ENCODE measurements around the gene TEAD1. TPM values are rescaled to one million over a fixed set of nuclear protein-coding genes. Genes with fewer than 3 reads are reported as not detected.
A peak's percentile ranks its signal among the peaks of the same experiment; 100 is the strongest.

The TEAD1 gene
- total and polyA plus RNA-seq, 2 experiments from 2014 or later = 24.5 to 103 TPM

GRCh38 chr11:12685229-12685628, 11.0 kb downstream of the TEAD1 start:
- Histone ChIP-seq H3K4me2 (peak overlapping the region; percentile 53), H2AFZ (no peak overlapping the region), H3K27ac (ENCODE audit: low read depth) (no peak overlapping the region), H3K9me2 (ENCODE audit: insufficient read depth) (no peaks in the 10 kb centered on the region), H3K27me3 (ENCODE audit: insufficient read depth) (peaks cover 37% of the 10 kb centered on the region), H4K20me1 (replicated peaks; ENCODE audit: insufficient read depth) (peaks cover 76% of the 10 kb centered on the region), H3K79me2 (replicated peaks; ENCODE audit: insufficient read depth) (peaks cover 91% of the 10 kb centered on the region), H3F3A (replicated peaks; ENCODE audit: low read depth) (no peaks in the 10 kb centered on the region), H3K4me3 (peak overlapping the region; percentile 20; the same call in 1 of the 2 replicates), H3K36me3 (ENCODE audit: insufficient read depth) (no peaks in the 10 kb centered on the region), H3K4me1 (ENCODE audit: insufficient read depth) (peaks cover 88% of the 10 kb centered on the region)
- H3K36me3 Mint-ChIP-seq (ENCODE audit: low read depth) = peaks cover 3% of the 10 kb centered on the region; the same call in 2 of the 3 replicates
- H3K27ac Mint-ChIP-seq = no peak overlapping the region
- DNase-seq (ENCODE audit: low spot score) = no peak
- H3K4me1 Mint-ChIP-seq = peaks cover 92% of the 10 kb centered on the region
- ATAC-seq = no peak
- no peaks in the 10 kb centered on the region; the same call in 2 of the 3 replicates for H3K9me3 Mint-ChIP-seq
- TF ChIP-seq ZNF331 (CRISPR knock-in tag; IDR thresholded peaks at IDR 0.05; ENCODE audit: low read depth) (no peak), POLR2AphosphoS5 (IDR thresholded peaks at IDR 0.05; ENCODE audit: low read depth) (no peak)
- peak overlapping the region; percentile 28; the same call in 2 of the 3 replicates for H3K4me3 Mint-ChIP-seq
- peaks cover 17% of the 10 kb centered on the region for H3K27me3 Mint-ChIP-seq (ENCODE audit: insufficient read depth, low read depth, poor library complexity)

- Histone ChIP-seq H3K4me1 (ENCODE audit: insufficient read depth) (peaks cover 93% of the 10 kb centered on the region), H3K4me2 (peak overlapping the region; percentile 69), H3K27me3 (ENCODE audit: insufficient read depth) (peaks cover 37% of the 10 kb centered on the region), H3K27ac (ENCODE audit: low read depth) (no peak overlapping the region), H3K79me2 (replicated peaks; ENCODE audit: insufficient read depth) (peaks cover 100% of the 10 kb centered on the region), H3K4me3 (no peak overlapping the region), H4K20me1 (replicated peaks; ENCODE audit: insufficient read depth) (peaks cover 88% of the 10 kb centered on the region), H3K9me2 (ENCODE audit: insufficient read depth) (no peaks in the 10 kb centered on the region), H2AFZ (no peak overlapping the region), H3F3A (replicated peaks; ENCODE audit: low read depth) (no peaks in the 10 kb centered on the region), H3K36me3 (ENCODE audit: insufficient read depth) (no peaks in the 10 kb centered on the region)
- no peak for ATAC-seq
- H3K27me3 Mint-ChIP-seq (ENCODE audit: insufficient read depth, low read depth, poor library complexity) = peaks cover 17% of the 10 kb centered on the region
- H3K9me3 Mint-ChIP-seq = no peaks in the 10 kb centered on the region; the same call in 2 of the 3 replicates
- H3K4me1 Mint-ChIP-seq = peaks cover 95% of the 10 kb centered on the region
- TF ChIP-seq EZH2phosphoT487 (IDR thresholded peaks at IDR 0.05; ENCODE audit: unreplicated experiment) = no peak
- no peak for TF ChIP-seq EZH2 (IDR thresholded peaks at IDR 0.05; ENCODE audit: low read depth, unreplicated experiment)
- no peak for TF ChIP-seq ETS1 (IDR thresholded peaks at IDR 0.05)
- TF ChIP-seq REST (IDR thresholded peaks at IDR 0.05; ENCODE audit: unreplicated experiment) = no peak
- TF ChIP-seq CTCF (conservative IDR thresholded peaks at IDR 0.05; ENCODE audit: low read depth in 2 of 2) = no peak
- TF ChIP-seq JUNB (IDR thresholded peaks at IDR 0.05; ENCODE audit: unreplicated experiment) = no peak
- no peak overlapping the region for H3K4me3 Mint-ChIP-seq
- DNase-seq (ENCODE audit: low spot score) = no peak
- peaks cover 3% of the 10 kb centered on the region; the same call in 2 of the 3 replicates for H3K36me3 Mint-ChIP-seq (ENCODE audit: low read depth)
- no peak overlapping the region for H3K27ac Mint-ChIP-seq
Measured at GRCh38 chr11:12686246-12687060, 12.2 kb downstream of the TEAD1 start.
